ENCODE measurements around the gene IGFBP5.

Gene IGFBP5

GRCh38 chr2:216643986-216644659, 51.2 kb downstream of the IGFBP5 start:
- DNase-seq (ENCODE audit: low spot score) = no peak

- no peak for DNase-seq (ENCODE audit: low spot score)
These were observed 57.9 kb downstream of the IGFBP5 start for GRCh38 chr2:216637472-216637871.

GRCh38 chr2:216636551-216637450, 58.5 kb downstream of the IGFBP5 start:
- DNase-seq (ENCODE audit: low spot score) = no peak

- no peak for DNase-seq (ENCODE audit: low spot score)
These were observed 59.4 kb downstream of the IGFBP5 start for GRCh38 chr2:216635701-216636550.

- no peak for DNase-seq (ENCODE audit: low spot score)
These were observed 60.2 kb downstream of the IGFBP5 start for GRCh38 chr2:216635171-216635570.

- no peak for DNase-seq (ENCODE audit: low spot score)
These were observed 60.8 kb downstream of the IGFBP5 start for GRCh38 chr2:216634370-216635148.

GRCh38 chr2:216633616-216634369, 61.6 kb downstream of the IGFBP5 start:
- DNase-seq (ENCODE audit: low spot score) = peak; percentile 68

- DNase-seq (ENCODE audit: low spot score) = peak; percentile 82
These were observed 62.3 kb downstream of the IGFBP5 start, which contains the start of gene IGFBP2 for GRCh38 chr2:216632952-216633615. TSS of gene IGFBP2 (plus strand) at chr2:216633420. CDS start at chr2:216633524, 104 bp downstream.

- DNase-seq (ENCODE audit: low spot score) = no peak
These were observed 62.9 kb downstream of the IGFBP5 start for GRCh38 chr2:216632346-216632951.

- no peak for DNase-seq (ENCODE audit: low spot score)
These were observed 65.6 kb downstream of the IGFBP5 start for GRCh38 chr2:216629784-216630183.

- DNase-seq (ENCODE audit: low spot score) = no peak
These were observed 68.5 kb downstream of the IGFBP5 start for GRCh38 chr2:216626875-216627245.

GRCh38 chr2:216626168-216626874, 69.0 kb downstream of the IGFBP5 start:
- no peak for DNase-seq (ENCODE audit: low spot score)

GRCh38 chr2:216624251-216624650, 71.1 kb downstream of the IGFBP5 start:
- DNase-seq (ENCODE audit: low spot score) = no peak

- DNase-seq (ENCODE audit: low spot score) = no peak
These were observed 72.8 kb downstream of the IGFBP5 start for GRCh38 chr2:216622526-216622925.
